Head of caudate nucleus (tissue), 42 donors: Measurements from ENCODE around the gene NAV2.
A peak's percentile ranks its signal among the peaks of the same experiment; 100 is the strongest.
"Not testable (repeated sequence)": the region's sequence is repeated elsewhere in the genome, so short reads cannot be mapped to it uniquely, and the experiment has no call there.

Experiments
- DNase-seq, 42 donors: peaks; one replicate each; pipeline versions ENCODE4 v3.0.0 to v3.0.0-alpha.2; 2020 to 2021; ENCODE audit warnings: mixed read lengths in 7 of 42
- intact Hi-C: fragments of 100-400 bp; cut with DNase I; formaldehyde crosslinking; loops from one replicate; pipeline ENCODE4 v1.15.0; 2022

NAV2 gene

GRCh38 chr11:19946681-19947080 lies 234.0 kb downstream of the NAV2 start:
- intact Hi-C loops, result loop anchor here (10.0 kb wide), 1 partner anchor 168 kb away; no protein-coding TSS in a partner anchor
- no peak for DNase-seq

GRCh38 chr11:19947537-19948114 lies 235.0 kb downstream of the NAV2 start:
- no peak for DNase-seq

GRCh38 chr11:19949606-19950005 lies 237.0 kb downstream of the NAV2 start:
- intact Hi-C loops, result loop anchor here (10.0 kb wide), 2 partner anchors 165 to 405 kb away; no protein-coding TSS in a partner anchor
- no peak for DNase-seq

More at GRCh38 chr11:19947537-19948114, 235.0 kb downstream of the NAV2 start:
- intact Hi-C loops, result loop anchor here (10.0 kb wide), 1 partner anchor 167 kb away; no protein-coding TSS in a partner anchor

GRCh38 chr11:19951558-19952115 lies 239.0 kb downstream of the NAV2 start:
- intact Hi-C loops, result loop anchor here (10.0 kb wide), 1 partner anchor 403 kb away; no protein-coding TSS in a partner anchor
- DNase-seq, result peak in 4 of 42 donors; percentile 13 to 58 (median 42)

- intact Hi-C loops, result loop anchor here (10.0 kb wide), 1 partner anchor 403 kb away; no protein-coding TSS in a partner anchor
- no peak for DNase-seq
Measured at GRCh38 chr11:19952116-19952605, 239.5 kb downstream of the NAV2 start.

GRCh38 chr11:19952911-19953310 lies 240.3 kb downstream of the NAV2 start:
- intact Hi-C loops, result loop anchor here (10.0 kb wide), 1 partner anchor 402 kb away; no protein-coding TSS in a partner anchor
- DNase-seq, result no peak

GRCh38 chr11:19953336-19953735 lies 240.7 kb downstream of the NAV2 start:
- intact Hi-C loops, result loop anchor here (10.0 kb wide), 1 partner anchor 401 kb away; no protein-coding TSS in a partner anchor
- no peak for DNase-seq

GRCh38 chr11:19953909-19954308 lies 241.3 kb downstream of the NAV2 start:
- peak in 15 of 42 donors; percentile 17 to 71 (median 32) for DNase-seq
- intact Hi-C loops, result loop anchor here (10.0 kb wide), 1 partner anchor 401 kb away; no protein-coding TSS in a partner anchor

- intact Hi-C loops, result loop anchor here (10.0 kb wide), 1 partner anchor 400 kb away; no protein-coding TSS in a partner anchor
- DNase-seq, result no peak
Measured at GRCh38 chr11:19954899-19955298, 242.3 kb downstream of the NAV2 start.

GRCh38 chr11:19955660-19956059 lies 243.0 kb downstream of the NAV2 start:
- intact Hi-C loops, result loop anchor here (10.0 kb wide), 1 partner anchor 399 kb away; no protein-coding TSS in a partner anchor
- no peak for DNase-seq

GRCh38 chr11:19956228-19956627 lies 243.6 kb downstream of the NAV2 start:
- intact Hi-C loops, result loop anchor here (10.0 kb wide), 1 partner anchor 399 kb away; no protein-coding TSS in a partner anchor
- no peak for DNase-seq

GRCh38 chr11:19957294-19957943 lies 244.8 kb downstream of the NAV2 start:
- DNase-seq, result no peak
- intact Hi-C loops, result loop anchor here (10.0 kb wide), 1 partner anchor 397 kb away; no protein-coding TSS in a partner anchor

GRCh38 chr11:19958204-19958603 lies 245.6 kb downstream of the NAV2 start:
- intact Hi-C loops, result loop anchor here (10.0 kb wide), 1 partner anchor 397 kb away; no protein-coding TSS in a partner anchor

GRCh38 chr11:19959210-19959609 lies 246.6 kb downstream of the NAV2 start:
- DNase-seq, result no peak
- intact Hi-C loops, result loop anchor here (10.0 kb wide), 1 partner anchor 396 kb away; no protein-coding TSS in a partner anchor

More at GRCh38 chr11:19958204-19958603, 245.6 kb downstream of the NAV2 start:
- no peak for DNase-seq

GRCh38 chr11:19959648-19960059 lies 247.0 kb downstream of the NAV2 start:
- DNase-seq, result no peak
- intact Hi-C loops, result loop anchor here (10.0 kb wide), 1 partner anchor 395 kb away; no protein-coding TSS in a partner anchor

- intact Hi-C loops, DNase-seq: not testable (repeated sequence)
Measured at GRCh38 chr11:19960410-19960809, 247.8 kb downstream of the NAV2 start.

- DNase-seq, result no peak
- intact Hi-C loops, result no loop called here
Measured at GRCh38 chr11:19961225-19961624, 248.6 kb downstream of the NAV2 start.

GRCh38 chr11:19962053-19962800 lies 249.6 kb downstream of the NAV2 start:
- intact Hi-C loops, result no loop called here
- DNase-seq, result no peak

GRCh38 chr11:19962801-19963175 lies 250.2 kb downstream of the NAV2 start:
- intact Hi-C loops, result no loop called here
- no peak for DNase-seq
